Neuronal stem cell (in vitro differentiated cells): ENCODE results near the gene MTA1.
A peak's percentile ranks its signal among the peaks of the same experiment; 100 is the strongest.

Experiments
- DNase-seq: peaks from one replicate; pipeline ENCODE4 v3.0.0-alpha.2; 2013; ENCODE audit warnings: low spot score
- H2AFZ ChIP-seq: one replicate; pipeline ENCODE4 v1.6.1; 2013; ENCODE audit warnings: mild to moderate bottlenecking, low read length, inconsistent platforms
- H2AK5ac ChIP-seq: 2 replicates; pipeline ENCODE4 v1.6.1; 2013; ENCODE audit warnings: low read depth, mild to moderate bottlenecking, inconsistent platforms, low read length, moderate library complexity, mixed read lengths
- H2BK120ac ChIP-seq: 2 replicates; pipeline ENCODE4 v1.6.1; 2013; ENCODE audit warnings: low read depth, mild to moderate bottlenecking, inconsistent platforms, low read length, moderate library complexity, mixed read lengths
- H2BK12ac ChIP-seq: one replicate; pipeline ENCODE4 v1.6.1; 2013; ENCODE audit warnings: low read length, inconsistent platforms
- H2BK15ac ChIP-seq: 2 replicates; pipeline ENCODE4 v1.6.1; 2013; ENCODE audit warnings: mild to moderate bottlenecking, low read length, inconsistent platforms, mixed read lengths
- H2BK5ac ChIP-seq: one replicate; pipeline ENCODE4 v1.6.1; 2013; ENCODE audit warnings: inconsistent platforms, mild to moderate bottlenecking, low read length, moderate library complexity
- H3K14ac ChIP-seq: one replicate; pipeline ENCODE4 v1.6.1; 2013; ENCODE audit warnings: low read length, inconsistent platforms
- H3K18ac ChIP-seq: 2 replicates; pipeline ENCODE4 v1.6.1; 2013; ENCODE audit warnings: low read length, inconsistent platforms
- H3K23ac ChIP-seq: 2 replicates; pipeline ENCODE4 v1.6.1; 2013; ENCODE audit warnings: low read depth, mild to moderate bottlenecking, mixed read lengths, low read length, inconsistent platforms; ENCODE audit not compliant: poor library complexity
- H3K27ac ChIP-seq: replicated peaks from 3 replicates; pipeline ENCODE4 v1.5.1; 2013; ENCODE audit warnings: low read length, inconsistent platforms
- H3K27me3 ChIP-seq, 3 experiments: 2 replicates each; pipeline ENCODE4 v1.6.1; 2013; ENCODE audit warnings: low read length in 3 of 3, mild to moderate bottlenecking in 2 of 3, inconsistent platforms in 1 of 3, low read depth in 1 of 3, mixed read lengths in 1 of 3, moderate library complexity in 1 of 3; ENCODE audit not compliant: control insufficient read depth in 3 of 3, insufficient read depth in 3 of 3
- H3K36me3 ChIP-seq, 2 donors: replicated peaks in 1 of 2; 2 replicates each; pipeline ENCODE4 v1.6.1; 2013; ENCODE audit warnings: low read length in 2 of 2; ENCODE audit not compliant: control insufficient read depth in 2 of 2, insufficient read depth in 2 of 2
- H3K4ac ChIP-seq: 2 replicates; pipeline ENCODE4 v1.6.1; 2013; ENCODE audit warnings: inconsistent platforms, mild to moderate bottlenecking, low read length, moderate library complexity
- H3K4me1 ChIP-seq, 2 donors: 1 replicate in 1 of 2; 2 replicates in 1 of 2; pipeline ENCODE4 v1.6.1; 2013; ENCODE audit warnings: low read length in 2 of 2, low read depth in 1 of 2; ENCODE audit not compliant: control insufficient read depth in 2 of 2, insufficient read depth in 1 of 2
- H3K4me2 ChIP-seq: one replicate; pipeline ENCODE4 v1.6.1; 2013; ENCODE audit warnings: mild to moderate bottlenecking, low read length, inconsistent platforms; ENCODE audit not compliant: insufficient read depth, poor library complexity, severe bottlenecking
- H3K4me3 ChIP-seq, 2 donors: 2 replicates each; pipeline ENCODE4 v1.5.1; 2013; ENCODE audit warnings: low read length in 2 of 2, mild to moderate bottlenecking in 2 of 2, inconsistent platforms in 1 of 2, moderate library complexity in 1 of 2
- H3K79me1 ChIP-seq: one replicate; pipeline ENCODE4 v1.6.1; 2013; ENCODE audit warnings: low read depth, mild to moderate bottlenecking, inconsistent platforms, low read length, moderate library complexity
- H3K9ac ChIP-seq: one replicate; pipeline ENCODE4 v1.6.1; 2013; ENCODE audit warnings: mild to moderate bottlenecking, low read depth, low read length, inconsistent platforms; ENCODE audit not compliant: poor library complexity
- H3K9me3 ChIP-seq, 2 donors: replicated peaks in 1 of 2; 2 replicates each; pipeline versions ENCODE3 to v1.6.1; 2013; ENCODE audit warnings: low read length in 2 of 2, mild to moderate bottlenecking in 2 of 2, inconsistent platforms in 1 of 2, low read depth in 1 of 2, mixed read lengths in 1 of 2, moderate library complexity in 1 of 2; ENCODE audit not compliant: control insufficient read depth in 2 of 2, insufficient read depth in 1 of 2
- H4K8ac ChIP-seq: one replicate; pipeline ENCODE4 v1.6.1; 2013; ENCODE audit warnings: low read depth, mild to moderate bottlenecking, inconsistent platforms, low read length, moderate library complexity
- H4K91ac ChIP-seq: one replicate; pipeline ENCODE4 v1.6.1; 2013; ENCODE audit warnings: low read length, low read depth, mild to moderate bottlenecking, inconsistent platforms; ENCODE audit not compliant: poor library complexity
- WGBS, 2 donors: extraction: QIAGEN DNeasy Blood & Tissue Kit; methylation state at CpG; one replicate each; pipeline ENCODE4 v1.1.7; 2013; ENCODE audit warnings: missing lambda C conversion rate in 2 of 2, mixed read lengths in 1 of 2; ENCODE audit not compliant: insufficient read length in 2 of 2, insufficient replicate concordance in 1 of 2; ENCODE audit errors: extremely low coverage in 2 of 2; 5-methylcytosine and 5-hydroxymethylcytosine counted together

MTA1 gene

GRCh38 chr14:105485739-105486162 lies 66.1 kb downstream of the MTA1 start:
- H4K8ac ChIP-seq = no peak overlapping the region
- peaks cover 53 to 66% of the 10 kb centered on the region in 2 donors for H3K4me1 ChIP-seq
- peak overlapping the region; percentile 84 for H2BK12ac ChIP-seq
- no CpG with 5 or more reads among the region's 12 CpGs for WGBS, 2 donors
- peak overlapping the region; percentile 48 for H2BK120ac ChIP-seq
- H3K27ac ChIP-seq = no peak overlapping the region
- H3K4me3 ChIP-seq = peak overlapping the region in 1 of 2 donors; percentile 3
- H3K79me1 ChIP-seq = peaks cover 3% of the 10 kb centered on the region
- peak overlapping the region; percentile 81 for H3K9ac ChIP-seq
- peak overlapping the region; percentile 97 for H2AK5ac ChIP-seq
- peak overlapping the region; percentile 91 for H3K23ac ChIP-seq
- peaks cover 0 to 27% (median 4%) of the 10 kb centered on the region in 3 experiments for H3K27me3 ChIP-seq
- no peak for DNase-seq
- H2BK5ac ChIP-seq = peak overlapping the region; percentile 85
- peak overlapping the region; percentile 90 for H2AFZ ChIP-seq
- peak overlapping the region; percentile 30 for H4K91ac ChIP-seq
- peak overlapping the region; percentile 73 for H3K4me2 ChIP-seq
- peak overlapping the region; percentile 97 for H2BK15ac ChIP-seq
- no peaks in the 10 kb centered on the region for H3K9me3 ChIP-seq
- H3K14ac ChIP-seq = peak overlapping the region; percentile 56
- peak overlapping the region; percentile 97 for H3K18ac ChIP-seq
- peak overlapping the region; percentile 66 for H3K4ac ChIP-seq
- no peaks in the 10 kb centered on the region for H3K36me3 ChIP-seq

- WGBS, 2 donors = no CpG with 5 or more reads among the region's 56 CpGs
- H3K18ac ChIP-seq = peak within 1 kb of the TSS; percentile 97
- no peak for DNase-seq
- peak within 1 kb of the TSS; percentile 72 for H4K91ac ChIP-seq
- peak within 1 kb of the TSS; percentile 73 for H3K4me2 ChIP-seq
- H3K9ac ChIP-seq = peak within 1 kb of the TSS; percentile 89
- peak within 1 kb of the TSS; percentile 84 for H2BK12ac ChIP-seq
- peaks cover 5% of the 10 kb centered on the region for H3K79me1 ChIP-seq
- peak within 1 kb of the TSS; percentile 63 for H2BK120ac ChIP-seq
- peak within 1 kb of the TSS; percentile 91 for H3K23ac ChIP-seq
- H3K27ac ChIP-seq = no peak within 1 kb of the TSS
- H2AFZ ChIP-seq = peak within 1 kb of the TSS; percentile 90
- H3K4me1 ChIP-seq = peaks cover 48 to 61% of the 10 kb centered on the region in 2 donors
- H3K27me3 ChIP-seq = peaks cover 0 to 21% (median 4%) of the 10 kb centered on the region in 3 experiments
- peak within 1 kb of the TSS; percentile 97 for H2AK5ac ChIP-seq
- no peaks in the 10 kb centered on the region for H3K36me3 ChIP-seq
- H2BK5ac ChIP-seq = peak within 1 kb of the TSS; percentile 85
- H2BK15ac ChIP-seq = peak within 1 kb of the TSS; percentile 99
- H3K14ac ChIP-seq = peak within 1 kb of the TSS; percentile 99
- H4K8ac ChIP-seq = peak within 1 kb of the TSS; percentile 43
- H3K4me3 ChIP-seq = peak within 1 kb of the TSS; percentile 8 to 76
- H3K4ac ChIP-seq = peak within 1 kb of the TSS; percentile 95
- H3K9me3 ChIP-seq = no peaks in the 10 kb centered on the region
Measured at GRCh38 chr14:105486163-105486973, 66.7 kb downstream of the MTA1 start, which contains the start of gene CRIP1. CRIP1 (plus strand) TSS chr14:105486886; CDS start chr14:105487260, 374 bp downstream.

GRCh38 chr14:105486974-105487448 lies 67.4 kb downstream of the MTA1 start:
- Histone ChIP-seq H2BK5ac (peak overlapping the region; percentile 85), H3K14ac (peak overlapping the region; percentile 99), H4K8ac (peak overlapping the region; percentile 23), H2BK120ac (peak overlapping the region; percentile 63), H2BK12ac (peak overlapping the region; percentile 46), H3K23ac (peak overlapping the region; percentile 85), H2BK15ac (peak overlapping the region; percentile 99), H3K9me3 (no peaks in the 10 kb centered on the region), H3K36me3 (no peaks in the 10 kb centered on the region), H2AFZ (peak overlapping the region; percentile 24), H3K27ac (no peak overlapping the region), H4K91ac (peak overlapping the region; percentile 72), H3K27me3 (peaks cover 0 to 20% (median 4%) of the 10 kb centered on the region in 3 experiments), H3K4me3 (peak overlapping the region in 1 of 2 donors; percentile 76), H3K18ac (peak overlapping the region; percentile 97), H2AK5ac (peak overlapping the region; percentile 95), H3K4me2 (peak overlapping the region; percentile 73), H3K4me1 (peaks cover 50 to 56% of the 10 kb centered on the region in 2 donors), H3K9ac (peak overlapping the region; percentile 89), H3K79me1 (peaks cover 9% of the 10 kb centered on the region), H3K4ac (peak overlapping the region; percentile 95)
- no CpG with 5 or more reads among the region's 45 CpGs for WGBS, 2 donors
- no peak for DNase-seq
